ENCODE measurements around the gene P2RY6. TPM values are rescaled to one million over a fixed set of nuclear protein-coding genes. Genes with fewer than 3 reads are reported as not detected.

Gene P2RY6
- total and polyA plus RNA-seq, 4 experiments from 2014 or later: 0.61 to 0.87 TPM; not detected in 2

DNA sequence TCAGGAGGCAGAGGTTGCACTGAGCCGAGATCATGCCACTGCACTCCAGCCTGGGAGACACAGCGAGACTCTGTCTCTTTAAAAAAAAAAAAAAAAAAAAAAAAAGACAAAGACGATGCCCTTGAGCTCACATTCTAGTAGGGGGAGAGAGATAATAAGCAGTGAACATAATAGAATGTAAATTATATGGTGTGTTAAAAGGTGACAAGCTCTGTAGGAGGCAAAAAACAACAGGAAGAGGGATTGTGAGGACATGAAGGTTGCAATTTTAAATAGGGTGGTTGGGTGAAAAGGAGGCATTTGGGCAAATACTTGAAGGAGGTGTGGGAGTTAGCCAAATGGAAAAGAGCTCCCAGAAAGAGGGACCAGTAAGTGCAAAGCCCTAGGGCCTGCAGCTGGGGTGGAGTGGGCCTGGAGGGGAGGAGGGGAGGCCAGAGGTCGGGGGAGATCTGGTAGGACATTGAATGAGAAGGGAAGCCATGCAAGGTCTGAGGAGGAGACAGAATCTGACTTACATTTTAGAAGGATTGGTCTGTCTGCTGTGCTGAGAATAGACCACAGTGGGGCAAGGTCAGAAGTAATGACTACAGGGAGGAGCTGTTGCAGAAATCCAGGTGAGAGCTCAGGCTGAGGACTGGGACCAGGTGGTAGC is 27.4 kb upstream of the P2RY6 start:
- Histone ChIP-seq H3K9me3 (ENCODE audit: control insufficient read depth in 1 of 2, low read length in 2 of 2) (no peaks in the 10 kb centered on the region), H3K36me3 (ENCODE audit: insufficient read depth, low read length) (no peaks in the 10 kb centered on the region), H3K4me3 (ENCODE audit: low read length in 2 of 2) (no peak overlapping the region), H3K27ac (ENCODE audit: low read depth, low read length) (no peak overlapping the region), H3K4me1 (ENCODE audit: insufficient read depth, low read length) (no peaks in the 10 kb centered on the region), H3K27me3 (ENCODE audit: insufficient read depth, low read length) (no peaks in the 10 kb centered on the region)
- no peak for DNase-seq
- no peaks in the 10 kb centered on the region for H3K9me3 Mint-ChIP-seq
- H3K27ac Mint-ChIP-seq: no peak overlapping the region
- CTCF ChIA-PET (ENCODE audit: partially characterized antibody): interaction anchor here (0.7 to 2.4 kb wide), 2 partner anchors 9 to 15 kb away, joined by 4 to 12 read pairs; no protein-coding TSS in a partner anchor
- no peaks in the 10 kb centered on the region for H3K36me3 Mint-ChIP-seq
- H3K4me1 Mint-ChIP-seq: peaks cover 0 to 4% (median 3%) of the 10 kb centered on the region in 4 donors
- no peak overlapping the region for H3K4me3 Mint-ChIP-seq
- intact Hi-C loops (cut with micrococcal nuclease): no loop called here
- peaks cover 2 to 12% of the 10 kb centered on the region in 2 donors for H3K27me3 Mint-ChIP-seq
- POLR2A ChIA-PET (ENCODE audit: partially characterized antibody): no interaction called here

DNA sequence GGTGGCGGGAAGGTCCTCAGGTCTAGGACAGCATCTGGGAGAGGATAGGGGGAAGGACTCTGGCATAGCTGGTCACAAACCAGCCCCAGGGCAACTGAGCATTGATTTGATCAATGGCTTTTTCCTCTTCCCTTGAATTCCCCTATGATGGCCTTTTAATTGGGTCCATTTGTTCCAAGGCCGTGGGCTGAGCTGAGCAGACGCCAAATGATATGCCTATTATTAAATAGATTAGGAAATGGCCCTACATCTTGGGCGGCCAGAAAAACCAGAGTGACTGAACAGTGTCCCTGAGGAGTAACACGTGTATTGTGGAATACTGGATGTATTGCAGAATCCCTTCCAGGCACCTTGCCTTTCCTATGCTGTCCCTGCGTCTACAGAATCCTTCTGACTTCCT is 26.7 kb upstream of the P2RY6 start:
- peaks cover 0 to 4% (median 3%) of the 10 kb centered on the region in 4 donors for H3K4me1 Mint-ChIP-seq

GRCh38 chr11:73246303-73246702 is 25.8 kb upstream of the P2RY6 start:
- Histone ChIP-seq H3K27me3 (ENCODE audit: insufficient read depth, low read length) (no peaks in the 10 kb centered on the region), H3K4me1 (ENCODE audit: insufficient read depth, low read length) (no peaks in the 10 kb centered on the region), H3K9me3 (ENCODE audit: control insufficient read depth in 1 of 2, low read length in 2 of 2) (no peaks in the 10 kb centered on the region), H3K27ac (ENCODE audit: low read depth, low read length) (no peak overlapping the region), H3K36me3 (ENCODE audit: insufficient read depth, low read length) (no peaks in the 10 kb centered on the region), H3K4me3 (ENCODE audit: low read length in 2 of 2) (no peak overlapping the region)
- ChIA-PET POLR2A (ENCODE audit: partially characterized antibody) (no interaction called here), CTCF (ENCODE audit: partially characterized antibody) (interaction anchor here (2.4 kb wide), 1 partner anchor 11 kb away, joined by 12 read pairs; no protein-coding TSS in a partner anchor)
- intact Hi-C loops (cut with micrococcal nuclease): no loop called here
- DNase-seq: no peak
- Mint-ChIP-seq H3K4me1 (peaks cover 0 to 4% (median 3%) of the 10 kb centered on the region in 4 donors), H3K4me3 (no peak overlapping the region), H3K27ac (no peak overlapping the region), H3K36me3 (no peaks in the 10 kb centered on the region), H3K27me3 (peaks cover 2 to 12% of the 10 kb centered on the region in 2 donors), H3K9me3 (no peaks in the 10 kb centered on the region)

More for the DNA sequence above, 26.7 kb upstream of the P2RY6 start:
- POLR2A ChIA-PET (ENCODE audit: partially characterized antibody): no interaction called here
- H3K27ac Mint-ChIP-seq: no peak overlapping the region
- Histone ChIP-seq H3K27ac (ENCODE audit: low read depth, low read length) (no peak overlapping the region), H3K27me3 (ENCODE audit: insufficient read depth, low read length) (no peaks in the 10 kb centered on the region), H3K9me3 (ENCODE audit: control insufficient read depth in 1 of 2, low read length in 2 of 2) (no peaks in the 10 kb centered on the region), H3K4me1 (ENCODE audit: insufficient read depth, low read length) (no peaks in the 10 kb centered on the region), H3K4me3 (ENCODE audit: low read length in 2 of 2) (no peak overlapping the region), H3K36me3 (ENCODE audit: insufficient read depth, low read length) (no peaks in the 10 kb centered on the region)
- intact Hi-C loops (cut with micrococcal nuclease): no loop called here
- H3K9me3 Mint-ChIP-seq: no peaks in the 10 kb centered on the region
- H3K27me3 Mint-ChIP-seq: peaks cover 2 to 12% of the 10 kb centered on the region in 2 donors
- CTCF ChIA-PET (ENCODE audit: partially characterized antibody): interaction anchor here (2.4 kb wide), 1 partner anchor 10 kb away, joined by 12 read pairs; no protein-coding TSS in a partner anchor
- H3K4me3 Mint-ChIP-seq: no peak overlapping the region
- DNase-seq: no peak
- no peaks in the 10 kb centered on the region for H3K36me3 Mint-ChIP-seq

DNA sequence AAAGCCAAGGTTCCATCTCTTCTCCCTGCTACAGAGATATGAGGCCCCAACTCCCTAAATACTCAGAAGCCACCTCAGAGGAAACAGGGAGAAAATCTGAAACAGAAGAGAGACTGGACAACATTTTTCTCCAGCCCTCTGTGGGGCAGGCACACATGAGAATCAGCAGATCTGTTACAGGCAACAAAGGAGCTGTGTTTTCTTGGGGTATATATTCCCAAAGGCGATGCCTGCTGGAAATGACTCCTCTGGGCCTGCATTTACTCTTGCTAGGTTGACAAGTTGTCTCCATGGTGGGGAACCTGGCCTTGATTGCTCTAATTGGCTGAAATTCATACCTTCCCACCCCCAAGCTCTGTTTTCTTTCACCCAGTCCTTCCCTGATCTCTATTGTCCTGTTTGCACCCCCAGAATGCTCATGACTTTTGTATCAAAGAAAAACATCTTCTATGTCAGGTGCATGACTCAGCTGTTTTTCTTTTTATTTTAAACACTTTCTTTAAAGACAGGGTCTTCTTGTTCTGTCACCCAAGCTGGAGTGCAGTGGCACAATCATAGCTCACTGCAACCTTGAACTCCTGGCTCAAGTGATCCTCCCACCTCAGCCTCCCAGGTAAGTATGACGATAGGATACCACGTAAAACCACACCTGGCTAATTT is 23.5 kb upstream of the P2RY6 start:
- ChIA-PET POLR2A (ENCODE audit: partially characterized antibody) (no interaction called here), CTCF (ENCODE audit: partially characterized antibody) (no interaction called here)
- Mint-ChIP-seq H3K27ac (no peak overlapping the region), H3K4me3 (no peak overlapping the region), H3K4me1 (peaks cover 0 to 4% (median 3%) of the 10 kb centered on the region in 4 donors), H3K9me3 (no peaks in the 10 kb centered on the region), H3K36me3 (no peaks in the 10 kb centered on the region), H3K27me3 (peaks cover 0 to 6% of the 10 kb centered on the region in 2 donors)
- Histone ChIP-seq H3K4me1 (ENCODE audit: insufficient read depth, low read length) (no peaks in the 10 kb centered on the region), H3K9me3 (ENCODE audit: control insufficient read depth in 1 of 2, low read length in 2 of 2) (no peaks in the 10 kb centered on the region), H3K27ac (ENCODE audit: low read depth, low read length) (no peak overlapping the region), H3K27me3 (ENCODE audit: insufficient read depth, low read length) (no peaks in the 10 kb centered on the region), H3K36me3 (ENCODE audit: insufficient read depth, low read length) (no peaks in the 10 kb centered on the region), H3K4me3 (ENCODE audit: low read length in 2 of 2) (no peak overlapping the region)
- intact Hi-C loops (cut with micrococcal nuclease): no loop called here
- no peak for DNase-seq

DNA sequence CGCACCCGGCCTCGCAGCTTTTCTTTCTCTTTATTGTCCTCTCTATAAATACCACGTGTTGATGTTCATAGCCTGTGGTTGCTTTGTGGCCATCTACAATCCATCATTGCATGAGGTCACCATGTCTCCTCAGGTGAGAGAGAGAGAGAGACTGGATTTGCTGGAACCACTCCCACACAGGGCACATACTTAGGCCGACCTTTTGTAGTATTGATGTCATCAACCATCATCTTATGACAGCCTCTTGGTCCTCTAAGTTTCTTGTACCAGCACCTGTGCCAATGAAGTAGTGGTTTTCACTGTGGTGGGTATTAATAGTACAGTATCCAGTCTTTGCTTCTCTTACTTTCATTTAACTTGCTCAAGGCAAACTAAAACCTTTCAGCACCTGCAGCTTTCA is 22.8 kb upstream of the P2RY6 start:
- Mint-ChIP-seq H3K4me3 (no peak overlapping the region), H3K27ac (no peak overlapping the region), H3K27me3 (peaks cover 0 to 6% of the 10 kb centered on the region in 2 donors), H3K36me3 (no peaks in the 10 kb centered on the region), H3K9me3 (no peaks in the 10 kb centered on the region), H3K4me1 (peaks cover 0 to 4% (median 3%) of the 10 kb centered on the region in 4 donors)
- Histone ChIP-seq H3K4me1 (ENCODE audit: insufficient read depth, low read length) (no peaks in the 10 kb centered on the region), H3K27me3 (ENCODE audit: insufficient read depth, low read length) (no peaks in the 10 kb centered on the region), H3K4me3 (ENCODE audit: low read length in 2 of 2) (no peak overlapping the region), H3K36me3 (ENCODE audit: insufficient read depth, low read length) (no peaks in the 10 kb centered on the region), H3K9me3 (ENCODE audit: control insufficient read depth in 1 of 2, low read length in 2 of 2) (no peaks in the 10 kb centered on the region), H3K27ac (ENCODE audit: low read depth, low read length) (no peak overlapping the region)
- intact Hi-C loops (cut with micrococcal nuclease): no loop called here
- POLR2A ChIA-PET (ENCODE audit: partially characterized antibody): no interaction called here
- peak in 1 of 5 donors; percentile 9 for DNase-seq
- CTCF ChIA-PET (ENCODE audit: partially characterized antibody): no interaction called here

DNA sequence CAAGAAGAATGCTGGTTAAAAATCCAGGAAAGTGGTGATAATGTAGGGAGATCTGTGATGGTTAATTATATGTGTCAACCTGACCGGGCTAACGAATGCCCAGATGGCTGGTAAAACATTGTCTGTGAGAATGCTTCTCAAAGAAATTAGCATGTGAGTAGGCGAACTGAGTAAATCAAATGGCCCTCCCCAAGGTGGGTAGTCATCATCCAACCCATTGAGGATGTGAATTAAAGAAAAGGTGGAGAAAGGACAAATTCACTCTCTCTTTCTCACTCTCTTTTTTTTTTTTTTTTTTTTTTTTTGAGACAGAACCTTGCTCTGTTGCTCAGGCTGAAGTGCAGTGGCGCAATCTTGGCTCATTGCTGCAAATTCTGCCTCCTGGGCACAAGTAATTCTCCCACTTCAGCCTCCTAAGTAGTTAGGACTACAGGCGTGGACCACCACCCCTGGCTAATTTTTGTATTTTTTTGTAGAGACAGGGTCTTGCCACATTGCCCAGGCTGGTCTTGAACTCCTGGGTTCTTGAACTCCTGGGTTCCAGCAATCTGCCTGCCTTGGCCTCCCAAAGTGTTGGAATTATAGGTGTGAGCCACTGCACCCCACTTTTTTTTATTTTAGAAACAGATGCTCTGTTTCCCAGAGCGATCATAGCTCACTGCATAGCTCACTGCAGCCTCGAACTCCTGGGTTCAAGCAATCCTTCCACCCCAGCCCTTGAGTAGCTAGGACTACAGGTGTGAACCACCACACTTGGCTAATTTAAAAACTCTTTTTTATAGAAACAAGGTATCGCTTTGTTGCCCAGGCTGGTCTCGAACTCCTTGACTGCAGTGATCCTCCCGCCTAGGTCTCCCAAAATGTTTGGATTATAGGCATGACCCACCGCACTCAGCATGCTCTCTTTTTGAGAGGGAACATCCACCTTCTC is 22.0 kb upstream of the P2RY6 start:
- no peaks in the 10 kb centered on the region for H3K9me3 ChIP-seq (ENCODE audit: control insufficient read depth in 1 of 2, low read length in 2 of 2)
- DNase-seq: peak in 1 of 5 donors; percentile 4
- ChIA-PET CTCF (ENCODE audit: partially characterized antibody) (no interaction called here), POLR2A (ENCODE audit: partially characterized antibody) (no interaction called here)
- no peak overlapping the region for H3K4me3 Mint-ChIP-seq
- H3K27me3 Mint-ChIP-seq: peaks cover 0 to 1% of the 10 kb centered on the region in 2 donors
- no peaks in the 10 kb centered on the region for H3K27me3 ChIP-seq (ENCODE audit: insufficient read depth, low read length)
- H3K36me3 Mint-ChIP-seq: no peaks in the 10 kb centered on the region
- H3K4me3 ChIP-seq (ENCODE audit: low read length in 2 of 2): no peak overlapping the region
- intact Hi-C loops (cut with micrococcal nuclease): no loop called here
- H3K4me1 Mint-ChIP-seq: peaks cover 0 to 4% (median 2%) of the 10 kb centered on the region in 4 donors
- peak overlapping the region in 1 of 7 donors; percentile 22 for H3K27ac Mint-ChIP-seq
- no peaks in the 10 kb centered on the region for H3K4me1 ChIP-seq (ENCODE audit: insufficient read depth, low read length)
- H3K9me3 Mint-ChIP-seq: no peaks in the 10 kb centered on the region
- H3K27ac ChIP-seq (ENCODE audit: low read depth, low read length): no peak overlapping the region
- H3K36me3 ChIP-seq (ENCODE audit: insufficient read depth, low read length): no peaks in the 10 kb centered on the region

Measured in CD4-positive, alpha-beta memory T cell (primary cell).